GM12891 (cell line): ENCODE data around the gene RHOBTB1.

Source experiments
- POLR2A ChIP-seq: IDR thresholded peaks from 2 replicates; pipeline ENCODE4 v1.6.1; 2011; ENCODE audit warnings: low read depth, low read length, control low read depth
- POLR2AphosphoS5 ChIP-seq: IDR thresholded peaks from 2 replicates; pipeline ENCODE4 v1.6.1; 2011; ENCODE audit warnings: low read depth, low read length, control low read depth
- TAF1 ChIP-seq: IDR thresholded peaks from 2 replicates; pipeline ENCODE4 v1.6.1; 2011; ENCODE audit warnings: low read depth, low read length, control low read depth

DNA sequence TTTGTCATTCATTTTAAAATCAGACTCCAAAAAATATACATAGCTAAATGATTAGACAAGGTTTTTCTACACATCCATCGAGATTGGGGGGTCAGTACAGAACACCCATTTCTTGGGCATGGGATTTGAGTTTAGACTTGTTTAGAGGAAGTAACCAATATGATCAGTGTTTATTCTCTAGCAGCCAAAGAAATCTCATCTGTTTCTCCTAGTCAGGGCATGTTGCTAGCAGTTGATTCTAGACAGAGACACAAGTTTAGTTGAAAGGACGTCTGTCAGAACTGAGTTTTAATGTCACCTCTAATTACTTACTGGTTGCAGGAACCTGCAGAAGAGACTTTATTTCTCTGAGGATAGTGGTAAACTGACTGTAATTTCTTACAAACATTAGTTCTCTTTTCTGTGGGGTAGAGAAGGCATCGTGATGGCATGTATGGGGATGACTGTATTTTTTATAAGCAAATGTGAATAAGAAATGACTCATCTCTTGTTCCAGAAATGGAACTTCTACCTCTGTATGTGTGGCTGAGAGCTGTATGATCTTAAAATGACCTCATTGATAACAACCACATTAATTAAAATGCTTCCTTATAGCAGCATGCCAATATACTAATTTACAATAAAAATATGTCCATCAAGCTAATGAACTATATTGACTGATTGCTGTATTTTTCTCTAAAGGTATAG lies 30.6 kb upstream of the RHOBTB1 start:
- TF ChIP-seq POLR2A (no peak), POLR2AphosphoS5 (no peak), TAF1 (no peak)
